Ascending aorta (tissue), 2 donors: ENCODE results near the gene TCF4. TPM values are rescaled to one million over a fixed set of nuclear protein-coding genes. Genes with fewer than 3 reads are reported as not detected.

ENCODE experiments used
- DNase-seq, 2 donors: peaks; one replicate each; pipeline ENCODE4 v3.0.0-alpha.2; 2019; ENCODE audit warnings: low spot score in 2 of 2
- H3K27ac ChIP-seq, 2 donors: fragments of 200-600 bp; sonication (generic); one replicate each; pipeline ENCODE4 v1.5.1; 2016 to 2017; ENCODE audit warnings: mild to moderate bottlenecking in 1 of 2
- H3K27me3 ChIP-seq: fragments of 200-600 bp; sonication (generic); one replicate; pipeline ENCODE4 v1.5.1; 2017
- H3K36me3 ChIP-seq, 2 donors: fragments of 200-600 bp; sonication (generic); one replicate each; pipeline ENCODE4 v1.5.1; 2016
- H3K4me1 ChIP-seq, 2 donors: fragments of 200-600 bp; sonication (generic); one replicate each; pipeline ENCODE4 v1.5.1; 2016 to 2017; ENCODE audit warnings: mild to moderate bottlenecking in 1 of 2
- H3K4me3 ChIP-seq, 2 donors: fragments of 200-600 bp; sonication (generic); one replicate each; pipeline ENCODE4 v1.5.1; 2016 to 2017; ENCODE audit warnings: mild to moderate bottlenecking in 1 of 2
- H3K9me3 ChIP-seq, 2 donors: fragments of 200-600 bp; sonication (generic); one replicate each; pipeline ENCODE4 v1.5.1; 2016
- intact Hi-C: fragments of 100-400 bp; cut with DNase I; formaldehyde crosslinking; loops from one replicate; pipeline ENCODE4 v1.15.1; 2023
- total RNA-seq: library from RNA; depleted of rRNA; stranded (reverse); fragments of >200 nt; gene quantifications from one replicate; pipeline ENCODE4 v1.1.0, GENCODE V29; 2016
- TF ChIP-seq, protein P1 (sequence below), 3 experiments: fragments of 200-600 bp in 2 of 3; fragments of 450-650 bp in 1 of 3; sonication (generic) in 2 of 3; IDR thresholded peaks; one replicate each; pipeline ENCODE4 v1.5.1; 2016 to 2019; ENCODE audit warnings: antibody characterized with exemption in 3 of 3, mild to moderate bottlenecking in 1 of 3, moderate library complexity in 1 of 3

Gene TCF4
- total RNA-seq, 1 donor from 2014 or later, result 180 TPM

DNA sequence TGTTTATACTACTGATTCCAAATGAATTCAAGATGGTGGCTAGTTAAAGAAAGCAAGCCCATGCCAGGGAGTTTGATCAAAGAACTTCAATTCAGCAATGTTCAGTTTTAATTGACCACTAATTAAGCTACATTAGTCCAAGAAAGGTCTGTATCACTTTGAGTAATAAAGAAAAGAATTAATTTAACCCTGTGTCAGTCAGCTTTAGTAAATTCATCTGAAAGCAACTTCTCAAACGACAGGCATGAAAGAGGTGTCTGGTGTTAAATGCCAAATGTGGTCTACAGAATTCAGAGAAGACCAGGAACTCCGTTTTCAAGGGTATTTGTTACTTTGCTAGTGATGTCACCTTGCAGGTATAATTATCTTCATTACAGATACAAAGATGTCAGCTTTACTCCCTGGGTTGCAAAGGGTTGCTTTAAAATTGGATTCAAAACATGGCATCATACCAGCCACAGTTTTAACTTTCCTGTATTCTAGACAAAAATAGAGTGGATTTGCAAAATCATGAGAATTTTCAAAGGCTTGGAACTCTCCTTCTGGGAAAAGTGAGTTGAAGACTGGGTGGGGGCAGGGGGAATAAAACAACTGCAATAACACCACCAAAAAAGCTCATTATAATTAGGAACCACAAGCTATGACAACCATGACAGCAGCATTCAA lies 281.5 kb downstream of the TCF4 start:
- H3K27ac ChIP-seq, result no peak overlapping the region
- H3K36me3 ChIP-seq, result no peaks in the 10 kb centered on the region
- peaks cover 0 to 27% of the 10 kb centered on the region in 2 donors for H3K4me1 ChIP-seq
- intact Hi-C loops, result no loop called here
- DNase-seq, result no peak
- peak overlapping the region in 1 of 2 donors; percentile 7 for H3K4me3 ChIP-seq
- H3K9me3 ChIP-seq, result no peaks in the 10 kb centered on the region
- TF ChIP-seq, protein P1, sequence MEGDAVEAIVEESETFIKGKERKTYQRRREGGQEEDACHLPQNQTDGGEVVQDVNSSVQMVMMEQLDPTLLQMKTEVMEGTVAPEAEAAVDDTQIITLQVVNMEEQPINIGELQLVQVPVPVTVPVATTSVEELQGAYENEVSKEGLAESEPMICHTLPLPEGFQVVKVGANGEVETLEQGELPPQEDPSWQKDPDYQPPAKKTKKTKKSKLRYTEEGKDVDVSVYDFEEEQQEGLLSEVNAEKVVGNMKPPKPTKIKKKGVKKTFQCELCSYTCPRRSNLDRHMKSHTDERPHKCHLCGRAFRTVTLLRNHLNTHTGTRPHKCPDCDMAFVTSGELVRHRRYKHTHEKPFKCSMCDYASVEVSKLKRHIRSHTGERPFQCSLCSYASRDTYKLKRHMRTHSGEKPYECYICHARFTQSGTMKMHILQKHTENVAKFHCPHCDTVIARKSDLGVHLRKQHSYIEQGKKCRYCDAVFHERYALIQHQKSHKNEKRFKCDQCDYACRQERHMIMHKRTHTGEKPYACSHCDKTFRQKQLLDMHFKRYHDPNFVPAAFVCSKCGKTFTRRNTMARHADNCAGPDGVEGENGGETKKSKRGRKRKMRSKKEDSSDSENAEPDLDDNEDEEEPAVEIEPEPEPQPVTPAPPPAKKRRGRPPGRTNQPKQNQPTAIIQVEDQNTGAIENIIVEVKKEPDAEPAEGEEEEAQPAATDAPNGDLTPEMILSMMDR (IDR thresholded peaks at IDR 0.05), result no peak
- H3K27me3 ChIP-seq, result no peaks in the 10 kb centered on the region

DNA sequence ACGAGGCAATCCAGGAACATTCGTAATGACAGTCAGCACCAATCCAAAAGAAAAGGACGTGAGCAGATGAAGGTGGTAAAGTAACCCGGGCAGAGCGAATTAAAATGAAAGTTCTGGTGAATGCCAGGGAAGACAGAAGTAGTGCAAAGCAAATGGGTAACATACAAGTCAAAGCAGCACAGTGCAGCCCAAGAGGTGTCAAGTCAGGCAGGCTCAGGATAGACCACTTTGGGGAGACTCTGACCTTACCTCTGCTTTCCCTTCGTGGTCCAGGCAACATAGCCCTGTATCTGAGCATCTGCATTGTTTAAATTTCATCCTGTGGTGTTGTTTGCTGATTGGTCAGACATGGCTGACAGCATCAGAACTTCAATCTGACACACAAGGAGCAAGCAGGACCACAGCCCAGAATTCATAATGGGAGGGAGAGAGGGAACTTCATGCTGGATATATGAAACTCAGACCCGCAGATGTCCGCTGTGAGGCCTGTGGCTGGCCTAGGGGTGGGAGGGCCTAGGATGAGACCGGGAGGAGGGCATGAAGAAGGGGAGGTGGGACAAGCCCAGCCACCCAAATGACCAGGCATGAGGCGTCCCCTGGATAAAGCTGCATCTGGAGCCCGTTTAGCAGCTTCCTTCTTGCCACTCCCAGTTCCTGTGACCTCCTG lies 285.7 kb downstream of the TCF4 start:
- no peaks in the 10 kb centered on the region for H3K36me3 ChIP-seq
- no peaks in the 10 kb centered on the region for H3K9me3 ChIP-seq
- intact Hi-C loops, result no loop called here
- peaks cover 0 to 32% of the 10 kb centered on the region in 2 donors for H3K4me1 ChIP-seq
- DNase-seq, result no peak
- H3K27me3 ChIP-seq, result no peaks in the 10 kb centered on the region
- peak overlapping the region in 1 of 2 donors; percentile 35 for H3K27ac ChIP-seq
- TF ChIP-seq, protein P1 (IDR thresholded peaks at IDR 0.05), result no peak
- H3K4me3 ChIP-seq, result peak overlapping the region in 1 of 2 donors; percentile 35

DNA sequence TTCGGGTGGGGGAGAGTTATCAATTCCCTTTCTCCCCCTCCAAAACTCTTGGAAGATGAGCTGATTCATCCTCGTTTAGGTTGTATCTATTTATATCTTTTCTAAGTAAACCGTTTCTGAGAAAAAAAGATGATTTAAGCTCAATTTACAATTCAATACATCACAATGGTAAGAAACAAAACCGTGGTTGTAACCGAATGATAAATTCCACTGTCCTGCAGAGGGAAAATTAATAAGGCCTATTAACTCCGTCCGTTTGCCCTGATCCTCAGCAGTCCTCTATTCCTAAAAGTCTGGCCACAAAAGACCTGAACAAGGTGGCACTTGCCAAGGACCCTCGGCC lies 286.2 kb downstream of the TCF4 start:
- DNase-seq, result no peak
- Histone ChIP-seq H3K27ac (peak overlapping the region in 1 of 2 donors; percentile 35), H3K36me3 (no peaks in the 10 kb centered on the region), H3K27me3 (no peaks in the 10 kb centered on the region), H3K4me3 (peak overlapping the region in 1 of 2 donors; percentile 35), H3K4me1 (peaks cover 0 to 32% of the 10 kb centered on the region in 2 donors), H3K9me3 (no peaks in the 10 kb centered on the region)
- TF ChIP-seq, protein P1 (IDR thresholded peaks at IDR 0.05), result no peak
- intact Hi-C loops, result no loop called here

DNA sequence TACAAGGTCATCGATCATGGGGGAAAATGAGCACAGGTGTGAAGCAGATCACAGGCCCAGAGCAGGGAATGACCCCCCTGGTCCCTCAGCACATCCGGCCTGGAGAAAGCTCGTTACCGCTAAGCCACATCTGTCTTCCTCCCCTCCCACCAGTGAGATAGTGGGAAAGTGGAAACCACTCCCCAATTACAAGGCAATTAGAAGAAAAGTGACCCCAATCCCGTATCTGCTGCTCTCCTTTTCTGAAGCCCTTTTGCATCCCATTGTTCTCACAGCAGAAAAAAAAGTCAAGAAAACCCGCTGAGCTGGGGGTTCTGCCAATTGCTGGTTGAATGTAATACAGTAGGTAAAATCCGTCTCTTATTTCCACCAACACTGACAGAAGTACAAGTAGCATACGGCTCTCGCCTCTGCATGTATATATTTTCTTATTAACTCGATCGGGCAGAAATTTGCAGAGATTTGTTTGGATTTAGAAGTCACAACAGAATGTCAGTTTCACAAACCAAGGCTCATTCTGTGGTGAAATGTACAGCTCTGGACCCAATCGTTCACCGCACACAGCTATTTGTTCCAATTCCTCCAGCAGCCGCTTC lies 287.0 kb downstream of the TCF4 start:
- Histone ChIP-seq H3K4me1 (peaks cover 0 to 32% of the 10 kb centered on the region in 2 donors), H3K4me3 (no peak overlapping the region), H3K27me3 (no peaks in the 10 kb centered on the region), H3K9me3 (no peaks in the 10 kb centered on the region), H3K27ac (no peak overlapping the region), H3K36me3 (no peaks in the 10 kb centered on the region)
- intact Hi-C loops, result no loop called here
- DNase-seq, result no peak
- TF ChIP-seq, protein P1 (IDR thresholded peaks at IDR 0.05), result no peak

DNA sequence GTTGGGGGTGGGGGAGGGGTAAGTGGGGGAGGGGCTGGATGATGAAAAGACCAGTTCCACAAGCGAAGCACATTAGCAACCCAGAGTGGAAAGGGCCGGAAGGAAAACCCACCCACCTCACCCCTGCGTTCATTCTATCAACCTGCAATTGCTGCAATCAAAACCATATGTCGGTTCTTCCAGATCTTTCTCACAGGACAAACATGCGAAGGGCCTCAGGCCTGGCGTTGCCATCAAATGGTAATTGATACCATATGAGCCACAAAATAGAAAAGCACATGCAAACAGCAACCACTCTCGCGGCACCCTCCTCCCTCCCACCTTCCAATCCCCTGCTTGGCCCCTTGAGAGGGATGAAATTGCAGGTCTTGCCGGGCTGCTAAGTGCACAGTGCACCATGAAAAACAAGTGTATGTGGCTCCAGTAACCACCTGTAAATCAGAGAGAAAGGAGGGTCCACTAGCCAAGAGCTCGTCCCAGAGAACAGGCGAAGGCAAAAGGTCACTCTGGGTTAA lies 287.5 kb downstream of the TCF4 start:
- intact Hi-C loops, result no loop called here
- Histone ChIP-seq H3K36me3 (no peaks in the 10 kb centered on the region), H3K27ac (no peak overlapping the region), H3K27me3 (no peaks in the 10 kb centered on the region), H3K4me3 (no peak overlapping the region), H3K9me3 (no peaks in the 10 kb centered on the region), H3K4me1 (peaks cover 0 to 32% of the 10 kb centered on the region in 2 donors)
- no peak for DNase-seq
- TF ChIP-seq, protein P1 (IDR thresholded peaks at IDR 0.05), result no peak
